UCSD-AML1 (cell line): ENCODE data around the gene METTL8.

Source experiments
- DNase-seq: peaks from one replicate; lab custom pipeline; 2025; ENCODE audit not compliant: unreplicated experiment; lab: John Stamatoyannopoulos, UW

The METTL8 gene

GRCh38 chr2:171433763-171434012 is at the start of gene METTL8:
METTL8 (minus strand) TSS chr2:171433990; CDS start chr2:171392185, 41,805 bp downstream.
- no peak for DNase-seq

GRCh38 chr2:171482877-171483276 is 49.1 kb upstream of the METTL8 start:
- no peak for DNase-seq

GRCh38 chr2:171482308-171482707 is 48.5 kb upstream of the METTL8 start:
- no peak for DNase-seq

- DNase-seq: no peak
Observed at GRCh38 chr2:171480908-171481307, 47.1 kb upstream of the METTL8 start.

- DNase-seq: no peak
Observed at GRCh38 chr2:171479154-171479814, 45.5 kb upstream of the METTL8 start.

- DNase-seq: no peak
Observed at GRCh38 chr2:171478345-171478744, 44.6 kb upstream of the METTL8 start.

- no peak for DNase-seq
Observed at GRCh38 chr2:171475979-171476378, 42.2 kb upstream of the METTL8 start.

GRCh38 chr2:171470129-171470528 is 36.3 kb upstream of the METTL8 start:
- no peak for DNase-seq

- DNase-seq: no peak
Observed at GRCh38 chr2:171469176-171469575, 35.4 kb upstream of the METTL8 start.

- no peak for DNase-seq
Observed at GRCh38 chr2:171460537-171460936, 26.7 kb upstream of the METTL8 start.

- DNase-seq: no peak
Observed at GRCh38 chr2:171459498-171459897, 25.7 kb upstream of the METTL8 start.

GRCh38 chr2:171452773-171453172 is 19.0 kb upstream of the METTL8 start:
- DNase-seq: no peak

- no peak for DNase-seq
Observed at GRCh38 chr2:171451074-171451473, 17.3 kb upstream of the METTL8 start.

- no peak for DNase-seq
Observed at GRCh38 chr2:171447675-171448074, 13.9 kb upstream of the METTL8 start.

- no peak for DNase-seq
Observed at GRCh38 chr2:171441470-171441869, 7.7 kb upstream of the METTL8 start.

GRCh38 chr2:171436307-171436706 is 2.5 kb upstream of the METTL8 start:
- no peak for DNase-seq

GRCh38 chr2:171434013-171434989 is 511 bp upstream of the METTL8 start, which contains the start of gene DCAF17:
DCAF17 (plus strand) TSS chr2:171434226; CDS start chr2:171434578, 352 bp downstream.
- DNase-seq: peak; percentile 98

- peak; percentile 50 for DNase-seq
Observed at GRCh38 chr2:171432969-171433762, 624 bp downstream of the METTL8 start.

GRCh38 chr2:171432206-171432968 is 1.4 kb downstream of the METTL8 start:
- DNase-seq: no peak

GRCh38 chr2:171431677-171432167 is 2.1 kb downstream of the METTL8 start:
- no peak for DNase-seq
